Prostate gland (tissue), 2 donors: ENCODE measurements around the gene KDELR1.

Source experiments
- CTCF ChIP-seq, 4 experiments: fragments of 200-600 bp in 2 of 4; fragments of 450-650 bp in 2 of 4; sonication (generic) in 2 of 4; IDR thresholded peaks; 1 replicate in 3 of 4; 2 replicates in 1 of 4; pipeline ENCODE4 v1.5.1; 2016 to 2019; ENCODE audit warnings: antibody characterized with exemption in 4 of 4, mild to moderate bottlenecking in 2 of 4, moderate library complexity in 2 of 4
- POLR2A ChIP-seq: fragments of 450-650 bp; IDR thresholded peaks from one replicate; pipeline ENCODE4 v1.6.1; 2016; ENCODE audit warnings: antibody characterized with exemption, mild to moderate bottlenecking

- TF ChIP-seq CTCF (IDR thresholded peaks at IDR 0.05) (no peak), POLR2A (no peak)
Observed at GRCh38 chr19:48372904-48373303, 18.4 kb downstream of the KDELR1 start.
